ENCODE measurements around the gene HAUS5.

Gene HAUS5

GRCh38 chr19:35607661-35608060, 4.9 kb upstream of the HAUS5 start:
- DNase-seq (ENCODE audit: low read depth) = no peak

- DNase-seq (ENCODE audit: low read depth) = no peak
Observed at GRCh38 chr19:35608251-35608650, 4.3 kb upstream of the HAUS5 start.

- no peak for DNase-seq (ENCODE audit: low read depth)
Observed at GRCh38 chr19:35609851-35610353, 2.6 kb upstream of the HAUS5 start.

- DNase-seq (ENCODE audit: low read depth) = no peak
Observed at GRCh38 chr19:35612224-35612558, 344 bp upstream of the HAUS5 start.

GRCh38 chr19:35613574-35613973, 1.0 kb downstream of the HAUS5 start:
- no peak for DNase-seq (ENCODE audit: low read depth)

- no peak for DNase-seq (ENCODE audit: low read depth)
Observed at GRCh38 chr19:35615036-35615435, 2.5 kb downstream of the HAUS5 start.

- no peak for DNase-seq (ENCODE audit: low read depth)
Observed at GRCh38 chr19:35618857-35619256, 6.3 kb downstream of the HAUS5 start.

GRCh38 chr19:35619290-35619923, 6.9 kb downstream of the HAUS5 start:
- no peak for DNase-seq (ENCODE audit: low read depth)

- DNase-seq (ENCODE audit: low read depth) = no peak
Observed at GRCh38 chr19:35620001-35620400, 7.5 kb downstream of the HAUS5 start.

GRCh38 chr19:35621708-35622107, 9.2 kb downstream of the HAUS5 start:
- no peak for DNase-seq (ENCODE audit: low read depth)

- no peak for DNase-seq (ENCODE audit: low read depth)
Observed at GRCh38 chr19:35622750-35623149, 10.2 kb downstream of the HAUS5 start.

- no peak for DNase-seq (ENCODE audit: low read depth)
Observed at GRCh38 chr19:35623327-35624010, 10.9 kb downstream of the HAUS5 start.

GRCh38 chr19:35628264-35628564, 15.7 kb downstream of the HAUS5 start:
- no peak for DNase-seq (ENCODE audit: low read depth)

GRCh38 chr19:35628565-35629331, 16.2 kb downstream of the HAUS5 start, which contains the start of gene RBM42:
RBM42 (plus strand) TSS chr19:35629036; CDS start chr19:35629154, 118 bp downstream.
- DNase-seq (ENCODE audit: low read depth) = peak; percentile 97

GRCh38 chr19:35629332-35629633, 16.7 kb downstream of the HAUS5 start:
- DNase-seq (ENCODE audit: low read depth) = no peak

- no peak for DNase-seq (ENCODE audit: low read depth)
Observed at GRCh38 chr19:35633727-35634440, 21.3 kb downstream of the HAUS5 start.

GRCh38 chr19:35636651-35637050, 24.1 kb downstream of the HAUS5 start:
- no peak for DNase-seq (ENCODE audit: low read depth)

- DNase-seq (ENCODE audit: low read depth) = no peak
Observed at GRCh38 chr19:35637165-35637564, 24.6 kb downstream of the HAUS5 start.

GRCh38 chr19:35639321-35639639, 26.7 kb downstream of the HAUS5 start:
- no peak for DNase-seq (ENCODE audit: low read depth)

- no peak for DNase-seq (ENCODE audit: low read depth)
Observed at GRCh38 chr19:35639863-35640262, 27.3 kb downstream of the HAUS5 start.

GRCh38 chr19:35641515-35642151, 29.1 kb downstream of the HAUS5 start, which contains the start of gene ETV2:
ETV2 (plus strand) TSS chr19:35641745; CDS start chr19:35642461, 716 bp downstream.
- no peak for DNase-seq (ENCODE audit: low read depth)

GRCh38 chr19:35642312-35642711, 29.8 kb downstream of the HAUS5 start:
- DNase-seq (ENCODE audit: low read depth) = no peak
